ENCODE results near the gene TUG1.

Gene TUG1

DNA sequence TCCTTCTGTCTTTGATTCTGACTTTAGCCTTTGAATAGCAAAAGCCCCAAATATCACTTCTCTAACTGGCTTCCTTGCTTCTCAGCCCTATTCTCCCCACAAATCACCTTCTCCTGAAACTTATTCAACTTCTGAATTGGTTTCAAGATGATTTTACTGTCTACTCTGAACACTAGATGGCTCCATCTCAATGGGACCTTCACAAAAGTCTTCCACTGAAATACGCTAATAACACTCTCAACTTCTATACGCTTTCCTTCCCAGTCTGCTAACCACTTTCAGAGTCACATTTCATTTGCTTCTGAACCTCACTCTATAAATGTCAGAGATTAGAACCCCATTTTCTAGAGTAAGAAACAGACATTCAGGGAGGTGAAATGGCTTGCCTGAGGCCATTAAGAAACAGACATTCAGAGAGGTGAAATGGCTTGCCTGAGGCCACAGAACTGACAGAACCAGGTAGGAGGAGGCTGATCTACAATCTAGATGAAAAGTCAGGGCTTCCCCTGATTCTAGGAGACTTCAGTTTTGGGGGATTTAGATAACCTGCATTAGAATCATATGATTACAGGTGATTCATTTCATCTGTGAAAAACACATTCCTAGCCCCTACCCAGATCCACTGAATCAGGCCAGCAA lies 21.1 kb upstream of the TUG1 start:
- Histone ChIP-seq H3K4me3 (ENCODE audit: low read length) (no peak overlapping the region), H3K4me1 (ENCODE audit: control insufficient read depth, insufficient read depth, low read length) (peaks cover 26% of the 10 kb centered on the region), H3K36me3 (ENCODE audit: control insufficient read depth, insufficient read depth, low read length, severe bottlenecking) (peaks cover 88% of the 10 kb centered on the region), H3K27me3 (replicated peaks; ENCODE audit: control insufficient read depth, insufficient read depth, low read length) (no peaks in the 10 kb centered on the region), H3K9ac (ENCODE audit: low read length) (peak overlapping the region; percentile 33), H3K9me3 (ENCODE audit: control insufficient read depth, low read length) (no peaks in the 10 kb centered on the region)
- peak; percentile 80 for DNase-seq (ENCODE audit: low read depth)

DNA sequence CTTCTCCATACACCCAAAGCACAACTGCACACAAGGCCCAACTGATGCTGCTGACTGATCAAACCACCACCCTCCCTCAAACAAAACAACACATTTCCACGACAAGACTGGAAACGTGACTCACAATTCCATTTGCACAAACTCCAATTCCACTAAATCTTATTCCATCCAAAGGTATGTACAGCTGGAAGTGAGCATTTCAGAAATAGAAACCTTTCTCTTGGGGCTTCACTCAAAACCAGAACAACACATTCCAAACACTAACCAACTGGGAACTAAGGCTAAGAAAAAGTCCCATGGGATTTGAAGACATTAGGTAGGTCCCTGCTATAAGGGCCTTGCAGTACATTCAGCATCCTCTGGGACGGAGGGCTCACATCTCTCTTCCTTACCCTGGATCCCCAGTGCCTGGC lies 20.1 kb upstream of the TUG1 start:
- DNase-seq (ENCODE audit: low read depth), result no peak

DNA sequence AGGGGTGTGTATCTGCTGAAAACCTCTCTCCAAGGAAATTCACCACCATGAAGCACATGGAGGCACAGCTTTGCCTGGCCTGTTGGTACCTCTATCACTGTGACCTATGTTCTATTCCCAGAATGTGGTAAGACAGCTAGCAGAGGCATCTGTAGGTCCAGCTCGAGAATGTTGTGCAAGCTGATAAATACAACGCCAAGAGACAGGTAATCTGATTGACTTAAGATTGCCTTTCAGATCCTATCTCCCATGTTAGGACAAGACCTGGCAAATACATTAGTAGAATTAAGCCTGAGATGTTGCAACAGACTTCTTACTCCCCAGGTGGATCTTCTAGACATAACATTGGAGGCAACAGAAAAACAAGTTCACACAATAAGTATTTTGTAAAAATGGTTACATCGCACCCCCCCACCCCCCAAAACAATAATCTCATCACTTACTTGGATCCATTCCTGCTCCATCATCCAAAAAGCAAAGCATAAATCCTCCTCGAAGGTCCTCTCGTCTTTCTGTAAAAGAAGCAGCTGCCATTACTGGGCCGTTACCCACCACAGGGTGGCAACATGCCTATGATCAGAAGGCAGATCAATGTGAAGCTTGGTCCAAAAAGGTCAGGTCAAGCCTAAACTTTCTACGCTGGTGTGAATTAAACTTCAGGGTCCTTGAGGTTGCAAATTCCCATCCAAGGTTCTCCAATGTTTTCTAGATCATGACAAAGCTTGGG lies 19.0 kb upstream of the TUG1 start:
- Histone ChIP-seq H3K27me3 (replicated peaks; ENCODE audit: control insufficient read depth, insufficient read depth, low read length) (no peaks in the 10 kb centered on the region), H3K9ac (ENCODE audit: low read length) (no peak overlapping the region), H3K9me3 (ENCODE audit: control insufficient read depth, low read length) (no peaks in the 10 kb centered on the region), H3K36me3 (ENCODE audit: control insufficient read depth, insufficient read depth, low read length, severe bottlenecking) (peaks cover 83% of the 10 kb centered on the region), H3K4me1 (ENCODE audit: control insufficient read depth, insufficient read depth, low read length) (peaks cover 26% of the 10 kb centered on the region), H3K4me3 (ENCODE audit: low read length) (no peak overlapping the region)
- no peak for DNase-seq (ENCODE audit: low read depth)

More for the DNA sequence above, 20.1 kb upstream of the TUG1 start:
- Histone ChIP-seq H3K4me1 (ENCODE audit: control insufficient read depth, insufficient read depth, low read length) (peaks cover 26% of the 10 kb centered on the region), H3K36me3 (ENCODE audit: control insufficient read depth, insufficient read depth, low read length, severe bottlenecking) (peaks cover 88% of the 10 kb centered on the region), H3K4me3 (ENCODE audit: low read length) (no peak overlapping the region), H3K9ac (ENCODE audit: low read length) (no peak overlapping the region), H3K9me3 (ENCODE audit: control insufficient read depth, low read length) (no peaks in the 10 kb centered on the region), H3K27me3 (replicated peaks; ENCODE audit: control insufficient read depth, insufficient read depth, low read length) (no peaks in the 10 kb centered on the region)

DNA sequence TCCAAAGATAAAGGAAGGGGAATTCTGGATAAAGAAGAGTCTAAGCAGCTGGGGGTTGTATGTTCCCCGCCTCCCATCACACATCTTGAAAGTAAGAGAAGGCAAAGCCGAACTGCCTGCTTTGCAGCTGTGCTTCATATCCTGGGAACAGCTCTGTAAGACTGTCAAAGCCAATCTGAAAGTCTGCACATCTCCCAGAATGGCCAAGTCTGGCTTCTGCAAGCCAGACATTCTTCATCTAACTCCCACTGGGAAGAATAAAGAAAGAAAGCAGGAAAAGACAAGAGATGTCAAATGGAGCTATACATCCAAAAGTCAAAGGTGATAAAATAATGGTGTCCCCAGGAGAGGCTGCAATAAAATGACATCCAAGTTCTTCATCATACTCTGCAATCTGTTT lies 15.9 kb upstream of the TUG1 start:
- Histone ChIP-seq H3K27me3 (replicated peaks; ENCODE audit: control insufficient read depth, insufficient read depth, low read length) (no peaks in the 10 kb centered on the region), H3K4me1 (ENCODE audit: control insufficient read depth, insufficient read depth, low read length) (peaks cover 15% of the 10 kb centered on the region), H3K36me3 (ENCODE audit: control insufficient read depth, insufficient read depth, low read length, severe bottlenecking) (peaks cover 75% of the 10 kb centered on the region), H3K9ac (ENCODE audit: low read length) (no peak overlapping the region), H3K4me3 (ENCODE audit: low read length) (no peak overlapping the region), H3K9me3 (ENCODE audit: control insufficient read depth, low read length) (no peaks in the 10 kb centered on the region)
- no peak for DNase-seq (ENCODE audit: low read depth)

GRCh38 chr22:30955153-30955552 lies 13.9 kb upstream of the TUG1 start:
- DNase-seq (ENCODE audit: low read depth), result no peak
- Histone ChIP-seq H3K4me1 (ENCODE audit: control insufficient read depth, insufficient read depth, low read length) (no peaks in the 10 kb centered on the region), H3K27me3 (replicated peaks; ENCODE audit: control insufficient read depth, insufficient read depth, low read length) (no peaks in the 10 kb centered on the region), H3K9ac (ENCODE audit: low read length) (no peak overlapping the region), H3K36me3 (ENCODE audit: control insufficient read depth, insufficient read depth, low read length, severe bottlenecking) (peaks cover 57% of the 10 kb centered on the region), H3K9me3 (ENCODE audit: control insufficient read depth, low read length) (no peaks in the 10 kb centered on the region), H3K4me3 (ENCODE audit: low read length) (no peak overlapping the region)

- Histone ChIP-seq H3K4me3 (ENCODE audit: low read length) (no peak overlapping the region), H3K27me3 (replicated peaks; ENCODE audit: control insufficient read depth, insufficient read depth, low read length) (no peaks in the 10 kb centered on the region), H3K36me3 (ENCODE audit: control insufficient read depth, insufficient read depth, low read length, severe bottlenecking) (no peaks in the 10 kb centered on the region)
Measured at GRCh38 chr22:30964858-30965257, 4.2 kb upstream of the TUG1 start.

DNA sequence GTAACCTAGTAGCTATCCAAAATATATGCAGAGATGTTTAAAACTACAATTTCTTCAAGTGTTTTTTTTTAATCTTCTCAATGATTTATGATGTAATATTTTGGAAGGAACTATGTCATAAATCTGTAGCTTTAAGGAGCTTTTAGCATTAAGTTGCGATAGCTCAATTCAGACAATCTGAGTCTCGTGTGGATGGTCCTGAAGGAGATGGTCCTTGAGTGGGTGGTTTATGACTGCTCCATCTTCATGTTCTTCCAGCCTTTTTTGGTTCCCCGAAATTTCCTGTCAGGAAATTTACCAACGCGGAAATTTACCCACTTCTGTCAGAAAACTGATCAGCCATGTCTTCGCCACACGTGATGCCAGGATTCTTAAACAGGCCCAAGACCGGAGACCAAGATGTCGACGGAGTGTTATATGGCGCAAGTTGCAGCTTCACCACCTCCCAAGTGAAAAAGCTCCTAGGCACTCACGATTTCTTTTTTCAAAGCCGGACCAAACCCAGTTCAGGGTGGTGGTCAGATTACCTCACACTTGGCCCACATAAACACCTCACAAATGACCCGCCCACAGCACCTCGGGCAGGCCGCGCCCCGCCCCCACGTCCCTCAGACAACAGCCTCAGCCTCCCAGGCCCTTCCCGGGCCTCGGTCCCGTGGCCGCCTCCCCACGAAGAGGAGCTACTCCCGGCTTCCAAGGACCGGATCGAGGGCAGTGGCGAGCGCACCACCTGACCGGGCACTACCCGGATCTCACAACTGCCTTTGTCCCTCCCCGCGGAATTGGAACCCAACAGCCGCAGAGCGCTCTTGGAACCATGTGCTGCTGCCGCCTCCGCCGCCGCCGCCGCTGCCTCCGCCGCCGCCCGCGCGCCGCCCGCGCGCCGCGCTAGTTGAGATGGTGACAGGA lies 796 bp upstream of the TUG1 start, which contains the start of gene MORC2:
TSS of gene MORC2 (minus strand) at position 760 of the 909 bp plus-strand sequence. CDS start 885 bp downstream, outside the sequence.
- peak within 1 kb of the TSS; percentile 92 for H3K9ac ChIP-seq (ENCODE audit: low read length)
- peaks cover 25% of the 10 kb centered on the region for H3K4me1 ChIP-seq (ENCODE audit: control insufficient read depth, insufficient read depth, low read length)
- no peaks in the 10 kb centered on the region for H3K9me3 ChIP-seq (ENCODE audit: control insufficient read depth, low read length)
- H3K4me3 ChIP-seq (ENCODE audit: low read length), result peak within 1 kb of the TSS; percentile 87
- H3K27me3 ChIP-seq (replicated peaks; ENCODE audit: control insufficient read depth, insufficient read depth, low read length), result no peaks in the 10 kb centered on the region
- peaks cover 17% of the 10 kb centered on the region for H3K36me3 ChIP-seq (ENCODE audit: control insufficient read depth, insufficient read depth, low read length, severe bottlenecking)
- DNase-seq (ENCODE audit: low read depth), result no peak

More at GRCh38 chr22:30964858-30965257, 4.2 kb upstream of the TUG1 start:
- peaks cover 7% of the 10 kb centered on the region for H3K4me1 ChIP-seq (ENCODE audit: control insufficient read depth, insufficient read depth, low read length)
- no peaks in the 10 kb centered on the region for H3K9me3 ChIP-seq (ENCODE audit: control insufficient read depth, low read length)
- no peak overlapping the region for H3K9ac ChIP-seq (ENCODE audit: low read length)
- DNase-seq (ENCODE audit: low read depth), result no peak

- Histone ChIP-seq H3K4me1 (ENCODE audit: control insufficient read depth, insufficient read depth, low read length) (peaks cover 25% of the 10 kb centered on the region), H3K27me3 (replicated peaks; ENCODE audit: control insufficient read depth, insufficient read depth, low read length) (no peaks in the 10 kb centered on the region), H3K36me3 (ENCODE audit: control insufficient read depth, insufficient read depth, low read length, severe bottlenecking) (peaks cover 31% of the 10 kb centered on the region), H3K4me3 (ENCODE audit: low read length) (peak overlapping the region; percentile 87), H3K9ac (ENCODE audit: low read length) (peak overlapping the region; percentile 92), H3K9me3 (ENCODE audit: control insufficient read depth, low read length) (no peaks in the 10 kb centered on the region)
- peak; percentile 74 for DNase-seq (ENCODE audit: low read depth)
Measured at GRCh38 chr22:30969532-30970355, 679 bp downstream of the TUG1 start.

GRCh38 chr22:30970356-30970746 lies 1.3 kb downstream of the TUG1 start:
- peak; percentile 4 for DNase-seq (ENCODE audit: low read depth)
- Histone ChIP-seq H3K27me3 (replicated peaks; ENCODE audit: control insufficient read depth, insufficient read depth, low read length) (no peaks in the 10 kb centered on the region), H3K9ac (ENCODE audit: low read length) (peak overlapping the region; percentile 92), H3K4me1 (ENCODE audit: control insufficient read depth, insufficient read depth, low read length) (peaks cover 25% of the 10 kb centered on the region), H3K4me3 (ENCODE audit: low read length) (peak overlapping the region; percentile 87), H3K9me3 (ENCODE audit: control insufficient read depth, low read length) (no peaks in the 10 kb centered on the region), H3K36me3 (ENCODE audit: control insufficient read depth, insufficient read depth, low read length, severe bottlenecking) (peaks cover 37% of the 10 kb centered on the region)

GRCh38 chr22:30978304-30978962 lies 9.4 kb downstream of the TUG1 start:
- no peak for DNase-seq (ENCODE audit: low read depth)
- Histone ChIP-seq H3K4me3 (ENCODE audit: low read length) (no peak overlapping the region), H3K4me1 (ENCODE audit: control insufficient read depth, insufficient read depth, low read length) (no peaks in the 10 kb centered on the region), H3K9me3 (ENCODE audit: control insufficient read depth, low read length) (no peaks in the 10 kb centered on the region), H3K9ac (ENCODE audit: low read length) (no peak overlapping the region), H3K36me3 (ENCODE audit: control insufficient read depth, insufficient read depth, low read length, severe bottlenecking) (peaks cover 25% of the 10 kb centered on the region), H3K27me3 (replicated peaks; ENCODE audit: control insufficient read depth, insufficient read depth, low read length) (no peaks in the 10 kb centered on the region)
